Right renal cortex interstitium (tissue), 3 donors: ENCODE results near the gene NRXN3. TPM values are rescaled to one million over a fixed set of nuclear protein-coding genes. Genes with fewer than 3 reads are reported as not detected.

Experiments used
- DNase-seq, 3 donors: peaks; one replicate each; pipeline ENCODE4 v3.0.0-alpha.2; 2013; ENCODE audit warnings: low read depth in 3 of 3, low spot score in 2 of 3
- polyA plus RNA-seq, 3 donors: library from polyadenylated mRNA; unstranded; fragments of 120-200 nt; gene quantifications; one replicate each; pipeline ENCODE4 v1.2.1, GENCODE V29; 2013; ENCODE audit not compliant: insufficient read length in 3 of 3

NRXN3 gene
- polyA plus RNA-seq, 3 donors, result 5.6 to 6.7 (median 5.9) TPM

GRCh38 chr14:79534703-79535353, 1364.7 kb downstream of the NRXN3 start:
- DNase-seq, result no peak

GRCh38 chr14:79540394-79540793, 1370.2 kb downstream of the NRXN3 start:
- DNase-seq, result no peak

GRCh38 chr14:79542121-79542520, 1371.9 kb downstream of the NRXN3 start:
- no peak for DNase-seq

- DNase-seq, result no peak
These were observed 1373.2 kb downstream of the NRXN3 start for GRCh38 chr14:79543348-79543747.

- DNase-seq, result no peak
These were observed 1374.0 kb downstream of the NRXN3 start for GRCh38 chr14:79543967-79544697.

- DNase-seq, result no peak
These were observed 1374.5 kb downstream of the NRXN3 start for GRCh38 chr14:79544698-79545070.

GRCh38 chr14:79548836-79549235, 1378.7 kb downstream of the NRXN3 start:
- DNase-seq, result no peak

GRCh38 chr14:79549515-79549914, 1379.3 kb downstream of the NRXN3 start:
- no peak for DNase-seq

- DNase-seq, result no peak
These were observed 1381.3 kb downstream of the NRXN3 start for GRCh38 chr14:79551523-79551922.

GRCh38 chr14:79552778-79553177, 1382.6 kb downstream of the NRXN3 start:
- DNase-seq, result no peak

- no peak for DNase-seq
These were observed 1384.6 kb downstream of the NRXN3 start for GRCh38 chr14:79554816-79555215.

GRCh38 chr14:79555429-79555828, 1385.3 kb downstream of the NRXN3 start:
- DNase-seq, result no peak

GRCh38 chr14:79557309-79557708, 1387.1 kb downstream of the NRXN3 start:
- no peak for DNase-seq

GRCh38 chr14:79562185-79562584, 1392.0 kb downstream of the NRXN3 start:
- DNase-seq, result no peak

GRCh38 chr14:79564371-79564770, 1394.2 kb downstream of the NRXN3 start:
- DNase-seq, result no peak

GRCh38 chr14:79567306-79567705, 1397.1 kb downstream of the NRXN3 start:
- DNase-seq, result no peak

- no peak for DNase-seq
These were observed 1398.4 kb downstream of the NRXN3 start for GRCh38 chr14:79568594-79568993.

- no peak for DNase-seq
These were observed 1398.9 kb downstream of the NRXN3 start for GRCh38 chr14:79569072-79569471.

GRCh38 chr14:79570648-79571047, 1400.5 kb downstream of the NRXN3 start:
- DNase-seq, result no peak

- DNase-seq, result no peak
These were observed 1401.2 kb downstream of the NRXN3 start for GRCh38 chr14:79571366-79571765.

- no peak for DNase-seq
These were observed 1403.3 kb downstream of the NRXN3 start for GRCh38 chr14:79573486-79573885.

- DNase-seq, result no peak
These were observed 1404.9 kb downstream of the NRXN3 start for GRCh38 chr14:79575032-79575431.
